Measurements from ENCODE around the gene ARPC3. TPM values are rescaled to one million over a fixed set of nuclear protein-coding genes. Genes with fewer than 3 reads are reported as not detected.

Gene ARPC3
- total RNA-seq, 1 experiment from 2014 or later = 115 TPM

DNA sequence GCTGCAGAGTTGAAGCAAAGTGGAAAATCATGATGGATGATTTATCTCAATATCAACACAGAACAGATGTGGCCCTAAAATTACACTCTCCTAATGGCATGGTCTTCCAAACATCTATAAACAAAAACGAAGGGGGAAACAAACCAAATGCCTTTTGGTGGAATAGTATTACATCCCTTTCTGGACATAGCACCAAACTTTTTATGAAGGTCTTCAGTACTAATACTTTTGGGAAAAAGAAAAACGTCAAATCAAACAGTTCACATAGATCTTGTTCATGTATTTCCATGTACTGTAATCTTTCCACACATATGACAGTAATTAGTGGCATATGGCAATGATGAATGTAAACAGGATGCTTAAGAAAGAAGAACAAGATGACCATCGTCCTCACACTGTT is 23.7 kb downstream of the ARPC3 start:
- no peak overlapping the region for H3K27ac ChIP-seq (ENCODE audit: low read depth, low read length)
- no peak for TF ChIP-seq CEBPB (IDR thresholded peaks at IDR 0.05; ENCODE audit: low read depth)
- TF ChIP-seq, protein P1, sequence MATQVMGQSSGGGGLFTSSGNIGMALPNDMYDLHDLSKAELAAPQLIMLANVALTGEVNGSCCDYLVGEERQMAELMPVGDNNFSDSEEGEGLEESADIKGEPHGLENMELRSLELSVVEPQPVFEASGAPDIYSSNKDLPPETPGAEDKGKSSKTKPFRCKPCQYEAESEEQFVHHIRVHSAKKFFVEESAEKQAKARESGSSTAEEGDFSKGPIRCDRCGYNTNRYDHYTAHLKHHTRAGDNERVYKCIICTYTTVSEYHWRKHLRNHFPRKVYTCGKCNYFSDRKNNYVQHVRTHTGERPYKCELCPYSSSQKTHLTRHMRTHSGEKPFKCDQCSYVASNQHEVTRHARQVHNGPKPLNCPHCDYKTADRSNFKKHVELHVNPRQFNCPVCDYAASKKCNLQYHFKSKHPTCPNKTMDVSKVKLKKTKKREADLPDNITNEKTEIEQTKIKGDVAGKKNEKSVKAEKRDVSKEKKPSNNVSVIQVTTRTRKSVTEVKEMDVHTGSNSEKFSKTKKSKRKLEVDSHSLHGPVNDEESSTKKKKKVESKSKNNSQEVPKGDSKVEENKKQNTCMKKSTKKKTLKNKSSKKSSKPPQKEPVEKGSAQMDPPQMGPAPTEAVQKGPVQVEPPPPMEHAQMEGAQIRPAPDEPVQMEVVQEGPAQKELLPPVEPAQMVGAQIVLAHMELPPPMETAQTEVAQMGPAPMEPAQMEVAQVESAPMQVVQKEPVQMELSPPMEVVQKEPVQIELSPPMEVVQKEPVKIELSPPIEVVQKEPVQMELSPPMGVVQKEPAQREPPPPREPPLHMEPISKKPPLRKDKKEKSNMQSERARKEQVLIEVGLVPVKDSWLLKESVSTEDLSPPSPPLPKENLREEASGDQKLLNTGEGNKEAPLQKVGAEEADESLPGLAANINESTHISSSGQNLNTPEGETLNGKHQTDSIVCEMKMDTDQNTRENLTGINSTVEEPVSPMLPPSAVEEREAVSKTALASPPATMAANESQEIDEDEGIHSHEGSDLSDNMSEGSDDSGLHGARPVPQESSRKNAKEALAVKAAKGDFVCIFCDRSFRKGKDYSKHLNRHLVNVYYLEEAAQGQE (IDR thresholded peaks at IDR 0.05; ENCODE audit: low read depth) = no peak
- no peak for TF ChIP-seq JUND (IDR thresholded peaks at IDR 0.05)
- TF ChIP-seq CBX3 (IDR thresholded peaks at IDR 0.05; ENCODE audit: low read depth) = no peak
- no peak for TF ChIP-seq RAD21 (IDR thresholded peaks at IDR 0.05; ENCODE audit: low read depth)
- TF ChIP-seq YY1 (IDR thresholded peaks at IDR 0.05; ENCODE audit: extremely low read depth, insufficient replicate concordance, low read depth, low read length) = no peak
- TF ChIP-seq EZH2phosphoT487 (IDR thresholded peaks at IDR 0.05; ENCODE audit: borderline replicate concordance) = no peak
- no peak for TF ChIP-seq EGR1 (IDR thresholded peaks at IDR 0.05; ENCODE audit: low read depth)
- no peak for TF ChIP-seq ELF1 (IDR thresholded peaks at IDR 0.05; ENCODE audit: borderline replicate concordance, low read depth)
- TF ChIP-seq, protein P2, sequence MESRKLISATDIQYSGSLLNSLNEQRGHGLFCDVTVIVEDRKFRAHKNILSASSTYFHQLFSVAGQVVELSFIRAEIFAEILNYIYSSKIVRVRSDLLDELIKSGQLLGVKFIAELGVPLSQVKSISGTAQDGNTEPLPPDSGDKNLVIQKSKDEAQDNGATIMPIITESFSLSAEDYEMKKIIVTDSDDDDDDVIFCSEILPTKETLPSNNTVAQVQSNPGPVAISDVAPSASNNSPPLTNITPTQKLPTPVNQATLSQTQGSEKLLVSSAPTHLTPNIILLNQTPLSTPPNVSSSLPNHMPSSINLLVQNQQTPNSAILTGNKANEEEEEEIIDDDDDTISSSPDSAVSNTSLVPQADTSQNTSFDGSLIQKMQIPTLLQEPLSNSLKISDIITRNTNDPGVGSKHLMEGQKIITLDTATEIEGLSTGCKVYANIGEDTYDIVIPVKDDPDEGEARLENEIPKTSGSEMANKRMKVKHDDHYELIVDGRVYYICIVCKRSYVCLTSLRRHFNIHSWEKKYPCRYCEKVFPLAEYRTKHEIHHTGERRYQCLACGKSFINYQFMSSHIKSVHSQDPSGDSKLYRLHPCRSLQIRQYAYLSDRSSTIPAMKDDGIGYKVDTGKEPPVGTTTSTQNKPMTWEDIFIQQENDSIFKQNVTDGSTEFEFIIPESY (IDR thresholded peaks at IDR 0.05; ENCODE audit: extremely low read depth, insufficient replicate concordance, low read length) = no peak
- no peak for TF ChIP-seq SRF (IDR thresholded peaks at IDR 0.05; ENCODE audit: low read depth)
- no peak for TF ChIP-seq SIN3A (IDR thresholded peaks at IDR 0.05; ENCODE audit: low read depth)
- TF ChIP-seq FOSL1 (IDR thresholded peaks at IDR 0.05; ENCODE audit: low read depth) = no peak
- TF ChIP-seq EZH2 (IDR thresholded peaks at IDR 0.05) = no peak
- no peak for TF ChIP-seq POLR2AphosphoS5 (IDR thresholded peaks at IDR 0.05; ENCODE audit: low read depth, low read length)
- no peak for TF ChIP-seq TCF7L2 (IDR thresholded peaks at IDR 0.05; ENCODE audit: borderline replicate concordance, extremely low read depth, insufficient read depth, insufficient read length)
- ATAC-seq (no peak), DNase-seq (ENCODE audit: low read depth, low spot score) (no peak)
- H3K9ac ChIP-seq (ENCODE audit: low read length) = no peak overlapping the region
- ChIA-PET RAD21 (ENCODE audit: low non-redundant PET in 1 of 2, low total read pairs in 2 of 2, uncharacterized antibody in 2 of 2, unreplicated experiment in 2 of 2) (no interaction called here), CTCF (no interaction called here), POLR2A (no interaction called here)
- H3K4me1 ChIP-seq (ENCODE audit: control insufficient read depth in 1 of 2, insufficient read depth in 2 of 2, low read length in 2 of 2) = peaks cover 4 to 5% of the 10 kb centered on the region in 2 experiments; a peak in 2 of 4 replicates
- no TSS peak for BruUV-seq (replicated peaks)
- no peaks in the 10 kb centered on the region for H3K27me3 ChIP-seq (ENCODE audit: insufficient read depth, low read length)
- intact Hi-C loops (cut with micrococcal nuclease) = no loop called here
- H4K20me1 ChIP-seq (ENCODE audit: insufficient read depth) = no peaks in the 10 kb centered on the region
- H2AFZ ChIP-seq (ENCODE audit: low read depth, low read length, poor library complexity, severe bottlenecking) = no peak overlapping the region
- no peaks in the 10 kb centered on the region for H3K9me2 ChIP-seq (ENCODE audit: insufficient read depth)
- no peaks in the 10 kb centered on the region for H3K79me2 ChIP-seq (ENCODE audit: insufficient read depth, low read length)
- no peak overlapping the region for H3K4me3 ChIP-seq (replicated peaks in 1 of 2; ENCODE audit: low read depth in 1 of 2, low read length in 2 of 2)
- no peak overlapping the region for H3K4me2 ChIP-seq (ENCODE audit: low read length)
- no peaks in the 10 kb centered on the region for H3K36me3 ChIP-seq (ENCODE audit: control insufficient read depth in 1 of 2, insufficient read depth in 2 of 2, low read length in 2 of 2)
- no peaks in the 10 kb centered on the region for H3K9me3 ChIP-seq (ENCODE audit: control insufficient read depth in 1 of 2, insufficient read depth in 1 of 2, low read depth in 1 of 2, low read length in 2 of 2)
